Stimulated activated CD4-positive, alpha-beta T cell treated with anti-CD3 and anti-CD28 coated beads, Interleukin-1b, Interleukin-23, amount 100 ng/mL, for 1 hour (primary cell): ENCODE results near the gene PRPF6.

Experiments used
- DNase-seq, 2 donors: peaks; one replicate each; pipeline ENCODE4 v3.0.0-alpha.2; 2020; ENCODE audit warnings: low read depth in 2 of 2

PRPF6 gene

GRCh38 chr20:64049060-64049877 lies 68.3 kb downstream of the PRPF6 start, which contains the start of gene SOX18:
SOX18 (minus strand) TSS chr20:64049639; CDS start chr20:64049516, 123 bp downstream.
- DNase-seq = no peak

GRCh38 chr20:64049878-64050260 lies 68.9 kb downstream of the PRPF6 start:
- DNase-seq = no peak

- DNase-seq = no peak
Observed at GRCh38 chr20:64050261-64051032, 69.5 kb downstream of the PRPF6 start.

GRCh38 chr20:64051033-64051452 lies 70.1 kb downstream of the PRPF6 start:
- no peak for DNase-seq

GRCh38 chr20:64051561-64052325 lies 70.8 kb downstream of the PRPF6 start:
- DNase-seq = no peak

GRCh38 chr20:64052326-64052722 lies 71.4 kb downstream of the PRPF6 start:
- DNase-seq = no peak

GRCh38 chr20:64052987-64053840 lies 72.3 kb downstream of the PRPF6 start:
- DNase-seq = no peak

GRCh38 chr20:64053841-64054661 lies 73.1 kb downstream of the PRPF6 start:
- DNase-seq = no peak

GRCh38 chr20:64055396-64055892 lies 74.5 kb downstream of the PRPF6 start:
- DNase-seq = no peak

GRCh38 chr20:64055893-64056638 lies 75.1 kb downstream of the PRPF6 start:
- no peak for DNase-seq

- no peak for DNase-seq
Observed at GRCh38 chr20:64056639-64056888, 75.6 kb downstream of the PRPF6 start.

- DNase-seq = no peak
Observed at GRCh38 chr20:64056889-64057627, 76.1 kb downstream of the PRPF6 start.

GRCh38 chr20:64057628-64058498 lies 76.9 kb downstream of the PRPF6 start:
- DNase-seq = peak in 1 of 2 donors; percentile 73

GRCh38 chr20:64058536-64058935 lies 77.6 kb downstream of the PRPF6 start:
- DNase-seq = no peak

GRCh38 chr20:64062276-64062595 lies 81.3 kb downstream of the PRPF6 start:
- DNase-seq = no peak

- peak; percentile 82 to 88 for DNase-seq
Observed at GRCh38 chr20:64062596-64063388, 81.9 kb downstream of the PRPF6 start, which contains the start of gene TCEA2. TCEA2 (plus strand) TSS chr20:64063198; CDS start chr20:64063313, 115 bp downstream.
